Measurements from ENCODE around the gene SMOC2.

SMOC2 gene

GRCh38 chr6:168636147-168637004 is 195.4 kb downstream of the SMOC2 start:
- no peak overlapping the region for H3K4me3 ChIP-seq (ENCODE audit: low read depth, low read length)
- H3K9me3 ChIP-seq, result no peaks in the 10 kb centered on the region
- no peaks in the 10 kb centered on the region for H3K4me1 ChIP-seq
- no peak for DNase-seq
- no peaks in the 10 kb centered on the region for H3K27me3 ChIP-seq
- no peak for TF ChIP-seq CTCF (IDR thresholded peaks at IDR 0.05; ENCODE audit: low read depth, low read length)
- no peaks in the 10 kb centered on the region for H3K36me3 ChIP-seq

GRCh38 chr6:168637834-168638233 is 196.8 kb downstream of the SMOC2 start:
- no peak for TF ChIP-seq CTCF (IDR thresholded peaks at IDR 0.05; ENCODE audit: low read depth, low read length)
- DNase-seq, result no peak
- H3K4me3 ChIP-seq (ENCODE audit: low read depth, low read length), result no peak overlapping the region

GRCh38 chr6:168638468-168639271 is 197.7 kb downstream of the SMOC2 start:
- DNase-seq, result no peak
- Histone ChIP-seq H3K36me3 (no peaks in the 10 kb centered on the region), H3K4me1 (no peaks in the 10 kb centered on the region), H3K4me3 (ENCODE audit: low read depth, low read length) (no peak overlapping the region), H3K9me3 (no peaks in the 10 kb centered on the region), H3K27me3 (no peaks in the 10 kb centered on the region)
- TF ChIP-seq CTCF (IDR thresholded peaks at IDR 0.05; ENCODE audit: low read depth, low read length), result no peak

More at GRCh38 chr6:168637834-168638233, 196.8 kb downstream of the SMOC2 start:
- H3K4me1 ChIP-seq, result no peaks in the 10 kb centered on the region
- H3K9me3 ChIP-seq, result no peaks in the 10 kb centered on the region
- no peaks in the 10 kb centered on the region for H3K36me3 ChIP-seq
- H3K27me3 ChIP-seq, result no peaks in the 10 kb centered on the region

- TF ChIP-seq CTCF (IDR thresholded peaks at IDR 0.05; ENCODE audit: low read depth, low read length), result no peak
- Histone ChIP-seq H3K4me3 (ENCODE audit: low read depth, low read length) (no peak overlapping the region), H3K4me1 (no peaks in the 10 kb centered on the region), H3K36me3 (no peaks in the 10 kb centered on the region), H3K27me3 (no peaks in the 10 kb centered on the region), H3K9me3 (no peaks in the 10 kb centered on the region)
- DNase-seq, result no peak
Measured at GRCh38 chr6:168640181-168640580, 199.2 kb downstream of the SMOC2 start.

GRCh38 chr6:168640768-168641167 is 199.8 kb downstream of the SMOC2 start:
- no peak for DNase-seq
- Histone ChIP-seq H3K4me3 (ENCODE audit: low read depth, low read length) (no peak overlapping the region), H3K36me3 (no peaks in the 10 kb centered on the region), H3K9me3 (no peaks in the 10 kb centered on the region), H3K27me3 (no peaks in the 10 kb centered on the region), H3K4me1 (no peaks in the 10 kb centered on the region)
- no peak for TF ChIP-seq CTCF (IDR thresholded peaks at IDR 0.05; ENCODE audit: low read depth, low read length)

Measured in BE2C (cell line).